Stimulated activated CD8-positive, alpha-beta memory T cell treated with anti-CD3 and anti-CD28 coated beads, Interleukin-15, amount 100 ng/mL, for 48 hours (primary cell): ENCODE results near the gene EHMT1.
"Not testable (repeated sequence)": the region's sequence is repeated elsewhere in the genome, so short reads cannot be mapped to it uniquely, and the experiment has no call there.

ENCODE experiments used
- DNase-seq, 2 donors: peaks; one replicate each; pipeline ENCODE4 v3.0.0-alpha.2; 2020; ENCODE audit warnings: low read depth in 2 of 2

EHMT1 gene

GRCh38 chr9:137759649-137760321 is 141.0 kb downstream of the EHMT1 start:
- no peak for DNase-seq

GRCh38 chr9:137760426-137760825 is 141.6 kb downstream of the EHMT1 start:
- DNase-seq, result no peak

GRCh38 chr9:137761032-137761431 is 142.2 kb downstream of the EHMT1 start:
- DNase-seq, result no peak

GRCh38 chr9:137761793-137762192 is 143.0 kb downstream of the EHMT1 start:
- no peak for DNase-seq

- no peak for DNase-seq
These were observed 143.7 kb downstream of the EHMT1 start for GRCh38 chr9:137762414-137763061.

- DNase-seq, result no peak
These were observed 144.6 kb downstream of the EHMT1 start for GRCh38 chr9:137763271-137763955.

GRCh38 chr9:137764171-137764671 is 145.4 kb downstream of the EHMT1 start:
- no peak for DNase-seq

GRCh38 chr9:137764981-137765380 is 146.2 kb downstream of the EHMT1 start:
- no peak for DNase-seq

- DNase-seq, result no peak
These were observed 146.7 kb downstream of the EHMT1 start for GRCh38 chr9:137765536-137765935.

GRCh38 chr9:137771580-137771979 is 152.8 kb downstream of the EHMT1 start:
- DNase-seq, result no peak

- no peak for DNase-seq
These were observed 153.6 kb downstream of the EHMT1 start for GRCh38 chr9:137772281-137772873.

- DNase-seq, result no peak
These were observed 156.1 kb downstream of the EHMT1 start for GRCh38 chr9:137774775-137775386.

- DNase-seq, result no peak
These were observed 157.6 kb downstream of the EHMT1 start for GRCh38 chr9:137776306-137776995.

- DNase-seq, result no peak
These were observed 159.0 kb downstream of the EHMT1 start for GRCh38 chr9:137777761-137778160.

GRCh38 chr9:137778336-137778735 is 159.5 kb downstream of the EHMT1 start:
- no peak for DNase-seq

GRCh38 chr9:137778914-137779313 is 160.1 kb downstream of the EHMT1 start:
- DNase-seq, result no peak

GRCh38 chr9:137780031-137780430 is 161.2 kb downstream of the EHMT1 start:
- not testable (repeated sequence) for DNase-seq

GRCh38 chr9:137781906-137782585 is 163.2 kb downstream of the EHMT1 start:
- no peak for DNase-seq

GRCh38 chr9:137783521-137783920 is 164.7 kb downstream of the EHMT1 start:
- no peak for DNase-seq

- no peak for DNase-seq
These were observed 165.2 kb downstream of the EHMT1 start for GRCh38 chr9:137784046-137784445.
